Measurements from ENCODE around the gene FAM107B. TPM values are rescaled to one million over a fixed set of nuclear protein-coding genes. Genes with fewer than 3 reads are reported as not detected.

Gene FAM107B
- total and polyA plus RNA-seq, 2 of the 13 experiments (the other 11 are each of a cell fraction or from before 2014, with no cell fraction given): 15.7 to 24.8 TPM

DNA sequence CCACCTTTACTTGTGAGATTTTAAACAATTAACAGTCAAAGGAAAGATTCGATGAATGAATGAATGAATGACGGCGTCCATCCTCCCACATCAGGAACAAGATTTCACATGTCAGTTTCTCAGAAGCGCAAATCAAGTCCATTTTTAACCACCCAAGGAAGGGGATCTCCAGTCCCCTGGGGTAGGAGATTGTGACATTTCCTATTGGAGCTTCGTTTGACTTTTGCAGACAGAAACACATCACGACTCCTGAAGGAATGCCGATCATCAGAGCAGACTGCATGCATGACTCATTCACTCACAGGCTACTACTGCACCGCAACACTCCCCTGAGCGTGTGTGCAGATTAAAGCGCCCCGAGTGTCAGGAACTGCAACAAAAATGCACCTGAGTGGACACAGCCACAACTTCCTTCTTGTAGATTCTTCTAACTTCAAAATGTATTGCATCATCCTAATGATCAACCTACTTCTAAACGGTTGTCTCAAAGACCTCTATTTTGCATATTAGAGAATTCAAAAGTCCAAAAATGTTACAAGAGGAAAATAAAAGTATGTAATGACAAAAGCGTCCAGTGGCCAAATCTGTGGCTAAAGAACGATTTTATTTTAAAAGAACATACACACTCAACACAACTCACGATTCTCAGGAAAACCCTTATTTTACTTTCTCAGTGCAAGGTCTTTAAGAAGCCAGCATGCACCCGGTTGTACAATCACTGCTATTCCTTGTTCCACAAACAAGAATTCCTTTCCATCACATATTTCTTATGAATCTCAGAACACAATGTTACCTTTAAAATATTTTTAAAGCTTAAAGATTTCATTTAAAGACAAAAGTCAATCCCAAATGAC lies 172.6 kb downstream of the FAM107B start (continued):
- TF ChIP-seq, protein P1, sequence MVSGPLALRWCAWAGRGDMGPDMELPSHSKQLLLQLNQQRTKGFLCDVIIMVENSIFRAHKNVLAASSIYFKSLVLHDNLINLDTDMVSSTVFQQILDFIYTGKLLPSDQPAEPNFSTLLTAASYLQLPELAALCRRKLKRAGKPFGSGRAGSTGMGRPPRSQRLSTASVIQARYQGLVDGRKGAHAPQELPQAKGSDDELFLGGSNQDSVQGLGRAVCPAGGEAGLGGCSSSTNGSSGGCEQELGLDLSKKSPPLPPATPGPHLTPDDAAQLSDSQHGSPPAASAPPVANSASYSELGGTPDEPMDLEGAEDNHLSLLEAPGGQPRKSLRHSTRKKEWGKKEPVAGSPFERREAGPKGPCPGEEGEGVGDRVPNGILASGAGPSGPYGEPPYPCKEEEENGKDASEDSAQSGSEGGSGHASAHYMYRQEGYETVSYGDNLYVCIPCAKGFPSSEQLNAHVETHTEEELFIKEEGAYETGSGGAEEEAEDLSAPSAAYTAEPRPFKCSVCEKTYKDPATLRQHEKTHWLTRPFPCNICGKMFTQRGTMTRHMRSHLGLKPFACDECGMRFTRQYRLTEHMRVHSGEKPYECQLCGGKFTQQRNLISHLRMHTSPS (CRISPR knock-in tag; IDR thresholded peaks at IDR 0.05; ENCODE audit: low read depth): no peak
- peak; percentile 97 for TF ChIP-seq FOSL2 (CRISPR knock-in tag; IDR thresholded peaks at IDR 0.05)
- peak; percentile 19; the same call in 1 of the 2 replicates for TF ChIP-seq RBFOX2 (IDR thresholded peaks at IDR 0.05; ENCODE audit: low read depth, low read length)
- TF ChIP-seq, protein P2, sequence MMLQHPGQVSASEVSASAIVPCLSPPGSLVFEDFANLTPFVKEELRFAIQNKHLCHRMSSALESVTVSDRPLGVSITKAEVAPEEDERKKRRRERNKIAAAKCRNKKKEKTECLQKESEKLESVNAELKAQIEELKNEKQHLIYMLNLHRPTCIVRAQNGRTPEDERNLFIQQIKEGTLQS (CRISPR knock-in tag; IDR thresholded peaks at IDR 0.05): peak; percentile 79
- peak; percentile 78 for TF ChIP-seq CEBPG (CRISPR knock-in tag; IDR thresholded peaks at IDR 0.05)
- TF ChIP-seq, protein P3, sequence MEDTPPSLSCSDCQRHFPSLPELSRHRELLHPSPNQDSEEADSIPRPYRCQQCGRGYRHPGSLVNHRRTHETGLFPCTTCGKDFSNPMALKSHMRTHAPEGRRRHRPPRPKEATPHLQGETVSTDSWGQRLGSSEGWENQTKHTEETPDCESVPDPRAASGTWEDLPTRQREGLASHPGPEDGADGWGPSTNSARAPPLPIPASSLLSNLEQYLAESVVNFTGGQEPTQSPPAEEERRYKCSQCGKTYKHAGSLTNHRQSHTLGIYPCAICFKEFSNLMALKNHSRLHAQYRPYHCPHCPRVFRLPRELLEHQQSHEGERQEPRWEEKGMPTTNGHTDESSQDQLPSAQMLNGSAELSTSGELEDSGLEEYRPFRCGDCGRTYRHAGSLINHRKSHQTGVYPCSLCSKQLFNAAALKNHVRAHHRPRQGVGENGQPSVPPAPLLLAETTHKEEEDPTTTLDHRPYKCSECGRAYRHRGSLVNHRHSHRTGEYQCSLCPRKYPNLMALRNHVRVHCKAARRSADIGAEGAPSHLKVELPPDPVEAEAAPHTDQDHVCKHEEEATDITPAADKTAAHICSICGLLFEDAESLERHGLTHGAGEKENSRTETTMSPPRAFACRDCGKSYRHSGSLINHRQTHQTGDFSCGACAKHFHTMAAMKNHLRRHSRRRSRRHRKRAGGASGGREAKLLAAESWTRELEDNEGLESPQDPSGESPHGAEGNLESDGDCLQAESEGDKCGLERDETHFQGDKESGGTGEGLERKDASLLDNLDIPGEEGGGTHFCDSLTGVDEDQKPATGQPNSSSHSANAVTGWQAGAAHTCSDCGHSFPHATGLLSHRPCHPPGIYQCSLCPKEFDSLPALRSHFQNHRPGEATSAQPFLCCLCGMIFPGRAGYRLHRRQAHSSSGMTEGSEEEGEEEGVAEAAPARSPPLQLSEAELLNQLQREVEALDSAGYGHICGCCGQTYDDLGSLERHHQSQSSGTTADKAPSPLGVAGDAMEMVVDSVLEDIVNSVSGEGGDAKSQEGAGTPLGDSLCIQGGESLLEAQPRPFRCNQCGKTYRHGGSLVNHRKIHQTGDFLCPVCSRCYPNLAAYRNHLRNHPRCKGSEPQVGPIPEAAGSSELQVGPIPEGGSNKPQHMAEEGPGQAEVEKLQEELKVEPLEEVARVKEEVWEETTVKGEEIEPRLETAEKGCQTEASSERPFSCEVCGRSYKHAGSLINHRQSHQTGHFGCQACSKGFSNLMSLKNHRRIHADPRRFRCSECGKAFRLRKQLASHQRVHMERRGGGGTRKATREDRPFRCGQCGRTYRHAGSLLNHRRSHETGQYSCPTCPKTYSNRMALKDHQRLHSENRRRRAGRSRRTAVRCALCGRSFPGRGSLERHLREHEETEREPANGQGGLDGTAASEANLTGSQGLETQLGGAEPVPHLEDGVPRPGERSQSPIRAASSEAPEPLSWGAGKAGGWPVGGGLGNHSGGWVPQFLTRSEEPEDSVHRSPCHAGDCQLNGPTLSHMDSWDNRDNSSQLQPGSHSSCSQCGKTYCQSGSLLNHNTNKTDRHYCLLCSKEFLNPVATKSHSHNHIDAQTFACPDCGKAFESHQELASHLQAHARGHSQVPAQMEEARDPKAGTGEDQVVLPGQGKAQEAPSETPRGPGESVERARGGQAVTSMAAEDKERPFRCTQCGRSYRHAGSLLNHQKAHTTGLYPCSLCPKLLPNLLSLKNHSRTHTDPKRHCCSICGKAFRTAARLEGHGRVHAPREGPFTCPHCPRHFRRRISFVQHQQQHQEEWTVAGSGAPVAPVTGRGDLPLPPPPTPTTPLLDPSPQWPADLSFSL (CRISPR knock-in tag; IDR thresholded peaks at IDR 0.05): 0 out of 2 replicates have a peak, but pooled peaks have one; percentile 20
- TF ChIP-seq LCORL (IDR thresholded peaks at IDR 0.05): no peak
- 0 out of 2 replicates have a peak, but pooled peaks have one; percentile 40 for TF ChIP-seq LCORL (CRISPR knock-in tag; IDR thresholded peaks at IDR 0.05)
- TF ChIP-seq, protein P4, sequence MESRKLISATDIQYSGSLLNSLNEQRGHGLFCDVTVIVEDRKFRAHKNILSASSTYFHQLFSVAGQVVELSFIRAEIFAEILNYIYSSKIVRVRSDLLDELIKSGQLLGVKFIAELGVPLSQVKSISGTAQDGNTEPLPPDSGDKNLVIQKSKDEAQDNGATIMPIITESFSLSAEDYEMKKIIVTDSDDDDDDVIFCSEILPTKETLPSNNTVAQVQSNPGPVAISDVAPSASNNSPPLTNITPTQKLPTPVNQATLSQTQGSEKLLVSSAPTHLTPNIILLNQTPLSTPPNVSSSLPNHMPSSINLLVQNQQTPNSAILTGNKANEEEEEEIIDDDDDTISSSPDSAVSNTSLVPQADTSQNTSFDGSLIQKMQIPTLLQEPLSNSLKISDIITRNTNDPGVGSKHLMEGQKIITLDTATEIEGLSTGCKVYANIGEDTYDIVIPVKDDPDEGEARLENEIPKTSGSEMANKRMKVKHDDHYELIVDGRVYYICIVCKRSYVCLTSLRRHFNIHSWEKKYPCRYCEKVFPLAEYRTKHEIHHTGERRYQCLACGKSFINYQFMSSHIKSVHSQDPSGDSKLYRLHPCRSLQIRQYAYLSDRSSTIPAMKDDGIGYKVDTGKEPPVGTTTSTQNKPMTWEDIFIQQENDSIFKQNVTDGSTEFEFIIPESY (CRISPR knock-in tag; IDR thresholded peaks at IDR 0.05): peak; percentile 31; the same call in 1 of the 2 replicates
- peak; percentile 38; the same call in 1 of the 2 replicates for TF ChIP-seq ELF3 (CRISPR knock-in tag; IDR thresholded peaks at IDR 0.05)
- TF ChIP-seq CBX5 (CRISPR knock-in tag; IDR thresholded peaks at IDR 0.05; ENCODE audit: borderline replicate concordance): peak; percentile 39; the same call in 1 of the 2 replicates
- TF ChIP-seq, protein P5, sequence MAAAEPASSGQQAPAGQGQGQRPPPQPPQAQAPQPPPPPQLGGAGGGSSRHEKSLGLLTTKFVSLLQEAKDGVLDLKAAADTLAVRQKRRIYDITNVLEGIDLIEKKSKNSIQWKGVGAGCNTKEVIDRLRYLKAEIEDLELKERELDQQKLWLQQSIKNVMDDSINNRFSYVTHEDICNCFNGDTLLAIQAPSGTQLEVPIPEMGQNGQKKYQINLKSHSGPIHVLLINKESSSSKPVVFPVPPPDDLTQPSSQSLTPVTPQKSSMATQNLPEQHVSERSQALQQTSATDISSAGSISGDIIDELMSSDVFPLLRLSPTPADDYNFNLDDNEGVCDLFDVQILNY (CRISPR knock-in tag; conservative IDR thresholded peaks at IDR 0.05): no peak
- TF ChIP-seq SALL1 (CRISPR knock-in tag; IDR thresholded peaks at IDR 0.05): peak; percentile 25; the same call in 1 of the 2 replicates
- no peak for TF ChIP-seq TMF1 (CRISPR knock-in tag; IDR thresholded peaks at IDR 0.05; ENCODE audit: low read depth)
- 0 out of 2 replicates have a peak, but pooled peaks have one; percentile 21 for TF ChIP-seq MED1 (CRISPR knock-in tag; IDR thresholded peaks at IDR 0.05)
- TF ChIP-seq THAP11 (CRISPR knock-in tag; IDR thresholded peaks at IDR 0.05): 0 out of 2 replicates have a peak, but pooled peaks have one; percentile 21
- no peak for TF ChIP-seq ZNF34 (CRISPR knock-in tag; IDR thresholded peaks at IDR 0.05; ENCODE audit: borderline replicate concordance)
